Parathyroid adenoma (tissue), 2 donors: ENCODE data around the gene ADM2.

Experiments
- H2AFZ ChIP-seq: fragments of 300-600 bp; sonication (generic); one replicate; pipeline ENCODE4 v1.7.0; 2017; ENCODE audit warnings: antibody characterized with exemption, mild to moderate bottlenecking
- H3K27ac ChIP-seq: fragments of 300-600 bp; sonication (generic); one replicate; pipeline ENCODE4 v1.7.0; 2017
- H3K27me3 ChIP-seq: fragments of 300-600 bp; sonication (generic); one replicate; pipeline ENCODE4 v1.7.0; 2017; ENCODE audit warnings: low read length; ENCODE audit not compliant: control insufficient read depth, insufficient read depth
- H3K36me3 ChIP-seq: fragments of 300-600 bp; sonication (generic); one replicate; pipeline ENCODE4 v1.7.0; 2017; ENCODE audit warnings: low read length; ENCODE audit not compliant: control insufficient read depth, insufficient read depth
- H3K4me1 ChIP-seq: fragments of 300-600 bp; sonication (generic); one replicate; pipeline ENCODE4 v1.7.0; 2017; ENCODE audit warnings: control low read depth
- H3K4me2 ChIP-seq: fragments of 300-600 bp; sonication (generic); one replicate; pipeline ENCODE4 v1.7.0; 2017; ENCODE audit warnings: low read length
- H3K4me3 ChIP-seq: fragments of 300-600 bp; sonication (generic); one replicate; pipeline ENCODE4 v1.7.0; 2017; ENCODE audit warnings: low read depth, low read length
- H3K79me2 ChIP-seq: fragments of 300-600 bp; sonication (generic); one replicate; pipeline ENCODE4 v1.7.0; 2017; ENCODE audit warnings: control low read depth
- H3K9ac ChIP-seq: fragments of 300-600 bp; sonication (generic); one replicate; pipeline ENCODE4 v1.7.0; 2017; ENCODE audit warnings: mild to moderate bottlenecking
- H3K9me3 ChIP-seq: fragments of 300-600 bp; sonication (generic); one replicate; pipeline ENCODE4 v1.7.0; 2017; ENCODE audit warnings: low read length; ENCODE audit not compliant: control insufficient read depth
- CTCF ChIP-seq: fragments of 300-600 bp; sonication (generic); IDR thresholded peaks from one replicate; pipeline ENCODE4 v1.7.0; 2017; ENCODE audit warnings: antibody characterized with exemption, mild to moderate bottlenecking
- donor health status: primary hyperparathyroidism.

The ADM2 gene

GRCh38 chr22:50443197-50443596, 38.1 kb upstream of the ADM2 start:
- Histone ChIP-seq H3K9ac (no peak overlapping the region), H3K4me3 (no peak overlapping the region), H3K27me3 (no peaks in the 10 kb centered on the region), H2AFZ (no peak overlapping the region), H3K9me3 (no peaks in the 10 kb centered on the region), H3K79me2 (no peaks in the 10 kb centered on the region), H3K4me1 (no peaks in the 10 kb centered on the region), H3K4me2 (no peak overlapping the region), H3K27ac (no peak overlapping the region), H3K36me3 (no peaks in the 10 kb centered on the region)
- no peak for TF ChIP-seq CTCF

GRCh38 chr22:50443801-50444625, 37.3 kb upstream of the ADM2 start:
- H3K79me2 ChIP-seq, result no peaks in the 10 kb centered on the region
- no peak for TF ChIP-seq CTCF
- H3K9me3 ChIP-seq, result no peaks in the 10 kb centered on the region
- H3K27me3 ChIP-seq, result no peaks in the 10 kb centered on the region
- no peak overlapping the region for H3K27ac ChIP-seq
- no peak overlapping the region for H3K4me2 ChIP-seq
- no peak overlapping the region for H2AFZ ChIP-seq
- H3K9ac ChIP-seq, result no peak overlapping the region
- no peaks in the 10 kb centered on the region for H3K36me3 ChIP-seq
- no peaks in the 10 kb centered on the region for H3K4me1 ChIP-seq
- no peak overlapping the region for H3K4me3 ChIP-seq

GRCh38 chr22:50444663-50445062, 36.7 kb upstream of the ADM2 start:
- TF ChIP-seq CTCF, result no peak
- H3K9me3 ChIP-seq, result no peaks in the 10 kb centered on the region
- H3K4me2 ChIP-seq, result no peak overlapping the region
- H3K27me3 ChIP-seq, result no peaks in the 10 kb centered on the region
- no peak overlapping the region for H3K27ac ChIP-seq
- no peaks in the 10 kb centered on the region for H3K79me2 ChIP-seq
- no peaks in the 10 kb centered on the region for H3K4me1 ChIP-seq
- H3K36me3 ChIP-seq, result no peaks in the 10 kb centered on the region
- H3K4me3 ChIP-seq, result no peak overlapping the region
- no peak overlapping the region for H2AFZ ChIP-seq
- H3K9ac ChIP-seq, result no peak overlapping the region

GRCh38 chr22:50445071-50445879, 36.1 kb upstream of the ADM2 start:
- Histone ChIP-seq H3K79me2 (no peaks in the 10 kb centered on the region), H3K4me3 (no peak overlapping the region), H3K27ac (no peak overlapping the region), H3K36me3 (no peaks in the 10 kb centered on the region), H3K9me3 (no peaks in the 10 kb centered on the region), H3K4me1 (no peaks in the 10 kb centered on the region), H3K4me2 (no peak overlapping the region), H2AFZ (no peak overlapping the region), H3K9ac (no peak overlapping the region), H3K27me3 (no peaks in the 10 kb centered on the region)
- no peak for TF ChIP-seq CTCF
